ENCODE measurements around the gene MASTL. TPM values are rescaled to one million over a fixed set of nuclear protein-coding genes. Genes with fewer than 3 reads are reported as not detected.

Gene MASTL
- total RNA-seq, 2 experiments from 2014 or later: 28.3 to 29.6 TPM

DNA sequence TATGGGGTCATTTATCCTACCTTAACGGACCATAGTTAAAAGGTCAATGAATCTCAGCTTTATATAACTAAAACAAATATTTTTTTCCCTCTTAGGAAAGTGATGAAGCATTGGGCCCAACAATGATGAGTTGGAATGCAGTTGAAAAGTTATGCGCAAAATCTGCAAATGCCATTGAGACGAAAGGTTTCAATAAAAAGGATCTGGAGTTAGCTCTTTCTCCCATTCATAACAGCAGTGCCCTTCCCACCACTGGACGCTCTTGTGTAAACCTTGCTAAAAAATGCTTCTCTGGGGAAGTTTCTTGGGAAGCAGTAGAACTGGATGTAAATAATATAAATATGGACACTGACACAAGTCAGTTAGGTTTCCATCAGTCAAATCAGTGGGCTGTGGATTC is 14.7 kb downstream of the MASTL start:
- POLR2A ChIA-PET: no interaction called here
- Mint-ChIP-seq H3K9me3 (no peaks in the 10 kb centered on the region), H3K27ac (no peak overlapping the region), H3K36me3 (peaks cover 32% of the 10 kb centered on the region), H3K27me3 (no peaks in the 10 kb centered on the region), H3K4me3 (no peak overlapping the region), H3K4me1 (peaks cover 7% of the 10 kb centered on the region)
- DNase-seq: no peak
- ATAC-seq (ENCODE audit: low read depth): no peak

DNA sequence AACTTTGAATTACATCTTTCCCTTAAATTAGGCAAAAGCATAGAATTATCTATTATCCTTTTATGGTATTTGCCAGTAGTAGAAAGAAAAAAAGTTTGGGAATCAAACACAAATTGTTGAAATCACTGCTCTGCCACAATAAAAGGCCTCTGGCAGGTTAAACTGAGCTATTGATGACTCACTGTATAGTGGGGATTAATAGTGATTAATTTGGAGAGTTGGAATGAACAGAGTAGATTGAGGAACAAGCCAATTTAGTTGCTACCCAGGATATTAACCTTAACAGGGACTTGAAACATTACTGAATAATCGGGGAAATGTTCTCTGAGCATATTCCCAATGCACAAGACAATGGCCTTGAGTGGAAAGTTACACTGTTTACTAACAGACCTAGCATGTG is 33.1 kb downstream of the MASTL start:
- ATAC-seq (ENCODE audit: low read depth) (no peak), DNase-seq (no peak)
- Mint-ChIP-seq H3K9me3 (no peaks in the 10 kb centered on the region), H3K4me3 (no peak overlapping the region), H3K27ac (no peak overlapping the region), H3K27me3 (no peaks in the 10 kb centered on the region), H3K4me1 (peaks cover 6% of the 10 kb centered on the region), H3K36me3 (peaks cover 22% of the 10 kb centered on the region)
- POLR2A ChIA-PET: no interaction called here

DNA sequence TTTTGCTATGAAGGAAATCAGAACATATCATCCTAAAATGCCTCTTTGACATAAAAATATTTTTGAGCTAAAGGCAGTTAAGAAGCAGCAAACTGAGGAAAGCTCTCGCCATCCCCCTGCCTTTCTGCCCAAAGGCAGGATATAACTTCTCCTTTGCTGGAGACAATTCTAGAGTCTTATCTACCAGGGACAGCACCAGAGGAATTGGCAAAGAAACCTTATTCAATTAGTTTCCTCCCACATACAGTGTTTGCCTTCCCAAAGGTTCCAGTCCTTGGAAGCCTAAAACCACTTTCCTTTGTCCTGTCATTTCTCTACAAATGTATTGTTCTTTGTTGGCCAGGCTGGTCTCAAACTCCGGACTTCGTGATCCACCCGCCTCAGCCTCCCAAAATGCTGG is 33.7 kb downstream of the MASTL start:
- DNase-seq (no peak), ATAC-seq (ENCODE audit: low read depth) (no peak)
- Mint-ChIP-seq H3K9me3 (no peaks in the 10 kb centered on the region), H3K4me1 (peaks cover 6% of the 10 kb centered on the region), H3K4me3 (no peak overlapping the region), H3K27ac (no peak overlapping the region), H3K27me3 (no peaks in the 10 kb centered on the region), H3K36me3 (peaks cover 22% of the 10 kb centered on the region)
- POLR2A ChIA-PET: no interaction called here

DNA sequence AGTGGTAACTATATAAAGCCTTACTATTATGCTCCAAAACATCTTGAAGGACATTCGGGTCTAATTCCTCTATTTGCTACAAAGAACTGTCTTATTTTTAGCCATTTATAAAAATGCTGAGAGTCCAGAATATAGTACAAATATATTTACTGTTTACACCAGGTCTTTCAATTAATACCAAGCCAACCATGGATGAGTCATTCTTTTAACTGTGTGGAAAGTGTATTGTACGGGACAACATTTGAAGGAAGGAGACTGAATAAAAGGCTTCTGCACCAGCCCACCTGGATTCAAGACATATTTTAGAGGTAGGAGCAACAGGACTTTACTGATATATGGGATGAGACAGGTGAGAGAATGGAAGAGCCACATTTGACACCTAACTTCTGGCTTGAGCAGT is 35.4 kb downstream of the MASTL start:
- no peaks in the 10 kb centered on the region for H3K9me3 Mint-ChIP-seq

DNA sequence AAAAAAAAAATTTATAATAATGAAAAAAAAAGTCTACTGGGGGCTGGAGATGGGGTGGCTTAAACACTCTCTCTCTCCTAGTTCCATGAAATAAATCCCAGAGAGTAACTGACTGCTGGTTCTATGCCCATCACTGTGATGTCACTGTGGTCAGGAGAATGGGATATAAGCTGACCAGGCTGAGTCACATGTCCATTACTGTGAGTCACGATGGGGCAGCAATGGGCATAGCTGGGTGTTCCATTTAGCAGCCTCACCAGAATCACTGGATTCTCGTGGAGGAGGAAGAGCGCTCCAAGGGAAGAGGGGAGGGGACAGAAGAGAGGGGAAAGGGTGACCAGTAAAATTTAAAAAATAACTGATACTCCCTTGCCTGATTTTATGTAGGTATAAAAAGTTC is 37.1 kb downstream of the MASTL start:
- H3K4me1 Mint-ChIP-seq: peaks cover 3% of the 10 kb centered on the region
- POLR2A ChIA-PET: interaction anchor here (1.0 kb wide), 1 partner anchor 11 kb away, joined by 3 read pairs; no protein-coding TSS in a partner anchor
- no peak overlapping the region for H3K4me3 Mint-ChIP-seq
- H3K27me3 Mint-ChIP-seq: no peaks in the 10 kb centered on the region
- no peaks in the 10 kb centered on the region for H3K9me3 Mint-ChIP-seq
- DNase-seq (no peak), ATAC-seq (ENCODE audit: low read depth) (no peak)
- no peak overlapping the region for H3K27ac Mint-ChIP-seq
- peaks cover 3% of the 10 kb centered on the region for H3K36me3 Mint-ChIP-seq

More for the DNA sequence above, 35.4 kb downstream of the MASTL start:
- POLR2A ChIA-PET: no interaction called here
- Mint-ChIP-seq H3K27ac (no peak overlapping the region), H3K27me3 (no peaks in the 10 kb centered on the region), H3K4me3 (no peak overlapping the region), H3K4me1 (peaks cover 3% of the 10 kb centered on the region), H3K36me3 (peaks cover 11% of the 10 kb centered on the region)
- DNase-seq: no peak
- no peak for ATAC-seq (ENCODE audit: low read depth)

DNA sequence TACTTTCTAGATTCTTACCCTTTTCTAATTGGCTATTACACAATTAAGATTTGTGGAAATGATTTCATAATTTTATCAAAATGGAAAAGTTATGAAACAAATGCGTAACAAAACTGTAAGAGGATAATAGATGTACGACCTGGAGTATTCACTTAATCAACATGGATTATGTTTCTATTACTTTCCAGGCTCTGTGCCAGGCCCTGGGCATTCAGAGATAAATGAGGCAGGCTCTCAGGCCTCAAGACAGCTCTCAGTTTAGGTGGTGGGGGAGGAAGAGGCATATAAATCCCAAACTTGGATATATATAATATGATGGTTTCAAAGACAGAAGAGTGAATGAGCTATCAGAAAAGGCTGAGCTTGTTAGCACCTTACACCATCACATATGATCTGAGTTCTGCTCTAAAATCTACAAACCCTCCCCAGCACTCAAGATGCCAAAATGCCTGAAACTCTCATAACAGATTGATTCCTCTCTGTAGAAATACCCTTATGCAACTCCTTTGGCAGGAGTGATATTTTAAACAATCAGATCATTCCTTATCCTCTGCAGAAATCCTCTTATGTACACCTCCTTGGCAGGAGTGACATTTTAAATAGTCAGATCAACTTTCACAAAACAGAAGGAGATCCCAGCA is 42.9 kb downstream of the MASTL start:
- ATAC-seq (ENCODE audit: low read depth) (no peak), DNase-seq (no peak)
- Mint-ChIP-seq H3K9me3 (no peaks in the 10 kb centered on the region), H3K4me1 (peaks cover 2% of the 10 kb centered on the region), H3K27me3 (no peaks in the 10 kb centered on the region), H3K4me3 (no peak overlapping the region), H3K36me3 (peaks cover 11% of the 10 kb centered on the region), H3K27ac (no peak overlapping the region)
- POLR2A ChIA-PET: no interaction called here

DNA sequence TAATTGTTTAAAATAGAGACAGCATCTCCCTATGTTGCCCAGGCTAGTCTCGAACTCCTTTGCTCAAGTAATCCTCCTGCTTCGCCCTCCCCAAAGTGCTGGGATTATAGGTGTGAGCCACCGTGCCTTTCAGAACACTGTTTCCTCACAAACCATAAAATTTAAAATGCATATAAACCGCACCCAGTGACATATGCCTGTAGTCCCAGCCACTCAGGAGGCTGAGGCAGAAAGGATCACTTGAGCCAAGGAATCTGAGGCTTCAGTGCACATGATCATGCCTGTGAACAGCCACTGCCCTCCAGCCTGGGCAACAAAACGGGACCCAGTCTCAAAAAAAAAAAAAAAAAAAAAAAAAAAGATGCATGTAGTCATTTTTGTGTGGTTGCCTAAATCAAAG is 48.7 kb downstream of the MASTL start:
- H3K4me1 Mint-ChIP-seq: no peaks in the 10 kb centered on the region
- H3K9me3 Mint-ChIP-seq: no peaks in the 10 kb centered on the region
- ATAC-seq (ENCODE audit: low read depth): no peak
- peaks cover 12% of the 10 kb centered on the region for H3K36me3 Mint-ChIP-seq
- no peaks in the 10 kb centered on the region for H3K27me3 Mint-ChIP-seq
- POLR2A ChIA-PET: no interaction called here
- DNase-seq: no peak
- H3K27ac Mint-ChIP-seq: no peak overlapping the region
- H3K4me3 Mint-ChIP-seq: no peak overlapping the region

DNA sequence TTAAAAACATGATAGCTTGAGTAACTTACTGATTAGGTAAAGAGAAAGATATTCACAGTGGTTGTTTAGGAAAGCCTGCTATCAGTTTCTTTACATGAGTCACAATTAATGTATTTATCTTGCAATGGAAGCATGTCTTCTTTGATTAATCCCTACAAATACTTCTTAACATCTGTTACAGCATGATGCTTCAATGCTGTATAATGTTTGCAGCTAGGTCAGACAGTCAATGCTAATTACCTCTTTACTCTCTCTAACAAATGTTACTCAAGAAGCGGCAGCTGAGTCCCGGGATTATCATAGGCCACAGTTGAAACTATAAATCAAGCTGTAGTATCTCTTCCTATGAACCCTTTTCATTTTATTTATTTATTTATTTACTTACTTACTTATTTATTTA is 52.2 kb downstream of the MASTL start:
- H3K36me3 Mint-ChIP-seq: peaks cover 20% of the 10 kb centered on the region
- ATAC-seq (ENCODE audit: low read depth) (no peak), DNase-seq (no peak)
- H3K9me3 Mint-ChIP-seq: no peaks in the 10 kb centered on the region
- H3K4me1 Mint-ChIP-seq: no peaks in the 10 kb centered on the region
- H3K27me3 Mint-ChIP-seq: no peaks in the 10 kb centered on the region
- H3K27ac Mint-ChIP-seq: no peak overlapping the region
- H3K4me3 Mint-ChIP-seq: no peak overlapping the region
- POLR2A ChIA-PET: no interaction called here

DNA sequence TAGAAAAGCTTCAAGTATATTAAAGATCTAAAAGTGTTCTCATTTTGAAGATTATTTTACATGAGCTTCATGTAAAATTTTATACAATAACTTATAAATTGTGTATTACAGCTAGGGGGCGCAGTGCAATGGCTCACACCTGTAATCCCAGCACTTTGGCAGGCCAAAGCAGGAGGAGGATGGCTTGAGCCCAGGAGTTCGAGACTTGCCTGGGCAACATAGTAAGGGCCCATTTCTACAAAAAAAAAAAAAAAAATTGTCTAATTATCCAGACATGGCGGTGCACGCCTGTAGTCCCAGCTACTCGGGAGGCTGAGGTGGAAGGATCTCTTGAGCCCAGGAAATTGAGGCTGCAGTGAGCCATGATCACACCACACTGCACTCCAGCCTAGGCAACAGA is 68.8 kb downstream of the MASTL start:
- H3K4me3 Mint-ChIP-seq: no peak overlapping the region
- H3K36me3 Mint-ChIP-seq: peaks cover 14% of the 10 kb centered on the region
- DNase-seq: no peak
- H3K4me1 Mint-ChIP-seq: peaks cover 18% of the 10 kb centered on the region
- ATAC-seq (ENCODE audit: low read depth): no peak
- H3K27me3 Mint-ChIP-seq: no peaks in the 10 kb centered on the region
- POLR2A ChIA-PET: interaction anchor here (0.6 to 1.7 kb wide), 5 partner anchors 16 to 163 kb away, joined by 3 to 5 read pairs (median 4); partner anchors contain the start of gene YME1L1
- no peaks in the 10 kb centered on the region for H3K9me3 Mint-ChIP-seq
- no peak overlapping the region for H3K27ac Mint-ChIP-seq

DNA sequence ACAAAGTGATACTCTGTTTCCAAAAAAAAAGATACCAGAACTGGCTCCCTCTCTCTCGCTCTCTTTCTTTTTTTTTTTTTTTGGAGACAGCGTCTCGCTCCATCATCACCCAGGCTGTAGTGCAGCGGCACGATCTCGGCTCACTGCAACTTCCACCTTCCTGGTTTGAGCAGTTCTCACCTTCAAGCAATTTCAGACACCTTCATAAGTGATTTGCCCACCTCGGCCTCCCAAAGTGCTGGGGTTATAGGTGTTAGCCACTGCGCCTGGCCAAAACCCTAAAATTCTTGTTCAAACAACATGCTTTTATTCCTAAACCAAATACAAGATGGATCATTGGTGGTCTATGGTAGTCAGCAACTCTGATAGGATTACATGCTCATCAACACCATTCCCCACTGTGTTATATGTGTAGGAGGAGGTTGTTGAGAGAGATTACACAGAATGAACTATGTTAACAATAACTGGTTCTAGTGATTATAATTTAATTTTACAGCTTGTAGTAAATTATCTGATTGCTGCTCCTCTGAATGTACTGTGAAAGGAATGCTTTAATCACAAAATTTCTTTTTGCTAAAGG is 69.9 kb downstream of the MASTL start:
- POLR2A ChIA-PET: no interaction called here
- Mint-ChIP-seq H3K4me1 (peaks cover 18% of the 10 kb centered on the region), H3K36me3 (peaks cover 13% of the 10 kb centered on the region), H3K27me3 (no peaks in the 10 kb centered on the region), H3K4me3 (no peak overlapping the region), H3K27ac (no peak overlapping the region), H3K9me3 (no peaks in the 10 kb centered on the region)
- no peak for DNase-seq
- ATAC-seq (ENCODE audit: low read depth): no peak

DNA sequence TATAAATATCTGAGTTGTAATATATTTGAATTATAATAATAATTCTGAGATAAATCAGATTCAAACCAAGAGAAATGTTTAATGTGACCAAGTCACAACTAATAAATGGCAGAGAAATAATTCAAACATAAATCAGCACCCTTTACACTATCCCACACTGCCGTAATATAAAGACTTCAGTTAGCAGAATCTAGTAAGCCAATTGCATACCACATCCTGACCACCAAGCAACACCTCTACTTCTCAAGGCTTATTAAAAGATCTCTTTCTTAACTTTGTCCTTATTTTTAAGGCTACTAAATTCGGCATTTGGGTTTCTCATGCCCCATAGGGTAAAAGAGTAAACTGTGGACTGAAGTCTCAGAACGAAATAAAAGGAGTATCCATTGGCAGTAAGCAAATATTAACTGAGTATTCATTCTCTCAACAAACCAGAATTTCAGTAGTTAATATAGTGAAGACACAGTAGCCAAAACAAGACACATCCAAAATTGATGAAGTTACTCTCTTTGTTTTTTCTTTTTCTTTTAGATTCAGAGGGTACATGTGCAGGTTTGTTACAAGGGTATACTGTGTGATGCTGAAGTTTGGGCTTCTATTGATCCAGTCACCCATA is 70.6 kb downstream of the MASTL start:
- Mint-ChIP-seq H3K4me3 (peak overlapping the region; percentile 56), H3K36me3 (peaks cover 17% of the 10 kb centered on the region), H3K27me3 (no peaks in the 10 kb centered on the region), H3K27ac (peak overlapping the region; percentile 82), H3K4me1 (peaks cover 18% of the 10 kb centered on the region), H3K9me3 (no peaks in the 10 kb centered on the region)
- POLR2A ChIA-PET: interaction anchor here (1.0 kb wide), 1 partner anchor 17 kb away, joined by 3 read pairs; no protein-coding TSS in a partner anchor
- DNase-seq (no peak), ATAC-seq (ENCODE audit: low read depth) (peak; percentile 97)

DNA sequence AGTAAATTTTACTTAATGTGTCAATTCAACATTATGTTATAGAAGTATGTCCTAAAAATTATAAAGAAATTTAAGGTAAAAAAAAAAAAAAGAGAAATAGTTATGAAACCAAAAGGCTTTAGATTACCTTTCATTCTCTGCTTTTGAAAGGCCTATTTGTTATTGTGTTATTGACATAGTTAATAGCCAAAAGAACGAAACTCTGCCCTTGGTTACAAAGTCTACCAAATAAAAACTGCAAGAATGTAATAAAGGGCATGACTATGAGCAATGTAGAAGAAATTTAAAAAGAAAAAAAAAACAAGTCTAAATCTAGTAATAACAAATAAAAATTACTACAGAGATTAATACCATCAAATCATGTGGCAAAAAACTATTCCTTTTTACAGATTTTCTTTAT is 74.9 kb downstream of the MASTL start:
- Mint-ChIP-seq H3K36me3 (peaks cover 16% of the 10 kb centered on the region), H3K4me3 (no peak overlapping the region), H3K27ac (no peak overlapping the region), H3K27me3 (no peaks in the 10 kb centered on the region), H3K4me1 (peaks cover 13% of the 10 kb centered on the region), H3K9me3 (no peaks in the 10 kb centered on the region)
- POLR2A ChIA-PET: no interaction called here
- DNase-seq (no peak), ATAC-seq (ENCODE audit: low read depth) (no peak)

DNA sequence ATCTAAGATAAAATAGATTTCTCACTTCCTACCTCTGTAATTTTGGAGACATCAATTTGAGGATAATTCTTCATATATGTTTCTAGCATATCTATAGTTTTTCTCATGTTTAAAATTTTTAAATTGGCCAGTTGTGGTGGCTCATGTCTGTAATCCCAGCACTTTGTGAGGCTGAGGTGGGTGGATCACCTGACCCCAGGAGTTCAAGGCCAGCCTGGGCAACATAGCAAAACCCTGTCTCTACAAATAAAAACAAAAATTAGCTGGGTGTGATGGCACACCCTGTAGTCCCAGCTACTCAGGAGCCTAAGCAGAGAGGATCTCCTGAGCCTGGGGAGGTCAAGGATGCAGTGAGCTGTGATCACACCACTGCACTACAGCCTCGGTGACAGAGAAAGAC is 80.6 kb downstream of the MASTL start:
- no peak for ATAC-seq (ENCODE audit: low read depth)
- Mint-ChIP-seq H3K36me3 (peaks cover 13% of the 10 kb centered on the region), H3K27ac (no peak overlapping the region), H3K4me1 (peaks cover 5% of the 10 kb centered on the region), H3K9me3 (no peaks in the 10 kb centered on the region), H3K27me3 (no peaks in the 10 kb centered on the region), H3K4me3 (no peak overlapping the region)
- POLR2A ChIA-PET: interaction anchor here (0.6 to 0.7 kb wide), 2 partner anchors 81 to 149 kb away, joined by 5 read pairs; partner anchors contain the start of gene YME1L1
- no peak for DNase-seq

Measured in activated naive CD8-positive, alpha-beta T cell treated with anti-CD3 and anti-CD28 coated beads, Interleukin-2, amount 10 ng/mL, durations not matched to agents 7 days and 5 days (primary cell).